Ureter (tissue), 1 donor: ENCODE results near the gene C5orf63. TPM values are rescaled to one million over a fixed set of nuclear protein-coding genes. Genes with fewer than 3 reads are reported as not detected.
"Not testable (repeated sequence)": the region's sequence is repeated elsewhere in the genome, so short reads cannot be mapped to it uniquely, and the experiment has no call there.

Source experiments
- DNase-seq: peaks from one replicate; pipeline ENCODE4 v3.0.0-alpha.2; 2020; ENCODE audit warnings: low spot score
- total RNA-seq: library from RNA; stranded (reverse); gene quantifications from one replicate; pipeline ENCODE4 v1.2.4, GENCODE V29; 2023
- donor health status: DM: yes; HTN: yes; CAD: no.

Gene C5orf63
- total RNA-seq, 1 donor from 2014 or later: 15.5 TPM

GRCh38 chr5:127008300-127008975, 64.9 kb downstream of the C5orf63 start:
- DNase-seq: no peak

GRCh38 chr5:127007522-127007921, 65.8 kb downstream of the C5orf63 start:
- DNase-seq: no peak

GRCh38 chr5:127006744-127007143, 66.6 kb downstream of the C5orf63 start:
- no peak for DNase-seq

DNA sequence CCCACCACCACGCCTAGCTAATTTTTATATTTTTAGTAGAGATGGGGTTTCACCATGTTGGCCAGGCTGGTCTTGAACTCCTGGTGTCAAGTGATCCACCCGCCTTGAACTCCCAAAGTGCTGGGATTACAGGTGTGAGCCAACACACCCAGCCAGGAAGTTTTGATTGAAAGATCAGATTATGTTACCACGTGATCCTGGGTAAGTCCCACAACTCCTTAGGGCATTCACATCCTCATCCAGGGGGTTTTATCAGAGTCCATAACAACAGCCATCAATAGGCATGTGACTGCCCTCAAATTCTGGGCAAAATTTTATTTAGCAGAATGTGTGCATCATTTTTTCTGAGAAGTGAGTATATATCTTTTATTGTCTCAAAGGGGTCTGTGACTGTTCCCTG, 68.0 kb downstream of the C5orf63 start:
- DNase-seq: not testable (repeated sequence)

GRCh38 chr5:127004721-127005120, 68.6 kb downstream of the C5orf63 start:
- no peak for DNase-seq

DNA sequence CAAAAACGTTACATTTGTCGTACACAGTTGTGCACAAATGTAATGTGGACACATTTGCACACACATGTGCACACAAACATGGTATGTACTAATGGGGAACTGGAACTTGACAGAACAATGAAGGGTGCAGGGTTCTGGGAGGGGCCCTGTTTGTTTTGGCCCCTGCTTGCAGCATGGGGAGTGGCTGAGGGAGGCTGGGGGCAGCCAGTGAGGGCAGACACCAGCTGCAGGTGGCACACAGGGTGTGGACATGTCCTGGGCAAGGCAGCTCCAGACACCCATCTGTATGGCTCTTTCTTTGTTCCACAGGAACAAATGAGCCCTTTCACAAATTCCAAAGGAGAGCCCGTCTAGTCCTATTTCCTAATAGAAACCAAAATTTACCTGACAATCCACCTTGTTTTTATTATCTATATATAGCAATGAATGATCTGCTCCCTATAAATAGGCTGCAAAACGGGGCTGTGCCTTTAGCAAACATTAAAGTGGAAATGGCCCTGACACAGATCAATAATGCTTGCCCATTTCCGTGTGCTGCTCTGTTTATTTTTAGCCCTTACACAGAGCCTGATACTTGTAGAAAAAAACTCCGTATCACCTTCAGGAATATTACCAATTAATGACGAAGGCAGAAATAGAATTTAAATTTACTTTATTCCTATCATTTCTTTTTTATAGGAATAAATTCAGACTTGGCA, 69.4 kb downstream of the C5orf63 start:
- DNase-seq: no peak

DNA sequence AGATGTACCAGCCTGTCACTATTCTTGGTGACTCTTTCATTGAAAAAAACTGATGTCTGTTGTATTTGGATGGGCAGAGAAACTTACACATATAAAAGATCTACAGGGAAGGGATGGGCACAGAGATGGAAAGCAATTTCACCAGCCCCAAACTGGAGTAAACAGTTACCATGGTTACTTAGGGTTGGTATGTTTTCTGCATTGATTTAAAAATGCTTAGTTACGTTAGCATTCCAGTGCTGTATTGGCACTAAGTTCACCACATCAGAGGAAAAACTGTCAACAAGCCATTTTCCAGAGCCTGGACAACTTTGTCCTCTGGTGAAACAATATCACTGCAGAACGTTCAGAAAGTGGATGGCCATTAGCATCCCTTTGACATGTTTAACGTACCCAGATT, 70.9 kb downstream of the C5orf63 start:
- DNase-seq: no peak

GRCh38 chr5:127001621-127002296, 71.5 kb downstream of the C5orf63 start:
- no peak for DNase-seq

Other genes with a start within 250 kb of the C5orf63 start
- gene MARCHF3, start 42.9 kb downstream of the C5orf63 start, total RNA-seq: 7.0 TPM
- gene MEGF10, start 217.3 kb upstream of the C5orf63 start, total RNA-seq: 1.1 TPM